ENCODE measurements around the gene WSCD2.

DNA sequence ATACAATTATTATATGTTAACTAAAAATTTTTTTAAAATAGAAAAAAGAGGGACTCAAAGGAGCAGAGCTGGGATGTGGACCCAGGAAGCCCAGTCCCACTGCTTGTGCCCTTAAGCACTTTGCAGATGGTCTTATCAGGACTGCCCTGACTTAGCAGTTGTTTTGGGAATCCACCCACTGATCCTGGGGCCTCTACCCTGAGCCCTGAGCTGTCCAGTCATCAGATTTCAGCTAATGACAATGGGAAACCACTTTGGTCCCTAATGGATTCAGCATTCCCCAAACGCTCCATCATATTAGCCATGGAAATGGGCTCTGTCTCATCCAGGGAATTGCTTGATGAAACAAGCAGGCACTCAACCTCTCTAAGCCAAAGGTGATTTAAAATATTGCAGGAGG lies 22.5 kb upstream of the WSCD2 start:
- no peak for TF ChIP-seq POLR2A (IDR thresholded peaks at IDR 0.05)
- TF ChIP-seq, protein P1, sequence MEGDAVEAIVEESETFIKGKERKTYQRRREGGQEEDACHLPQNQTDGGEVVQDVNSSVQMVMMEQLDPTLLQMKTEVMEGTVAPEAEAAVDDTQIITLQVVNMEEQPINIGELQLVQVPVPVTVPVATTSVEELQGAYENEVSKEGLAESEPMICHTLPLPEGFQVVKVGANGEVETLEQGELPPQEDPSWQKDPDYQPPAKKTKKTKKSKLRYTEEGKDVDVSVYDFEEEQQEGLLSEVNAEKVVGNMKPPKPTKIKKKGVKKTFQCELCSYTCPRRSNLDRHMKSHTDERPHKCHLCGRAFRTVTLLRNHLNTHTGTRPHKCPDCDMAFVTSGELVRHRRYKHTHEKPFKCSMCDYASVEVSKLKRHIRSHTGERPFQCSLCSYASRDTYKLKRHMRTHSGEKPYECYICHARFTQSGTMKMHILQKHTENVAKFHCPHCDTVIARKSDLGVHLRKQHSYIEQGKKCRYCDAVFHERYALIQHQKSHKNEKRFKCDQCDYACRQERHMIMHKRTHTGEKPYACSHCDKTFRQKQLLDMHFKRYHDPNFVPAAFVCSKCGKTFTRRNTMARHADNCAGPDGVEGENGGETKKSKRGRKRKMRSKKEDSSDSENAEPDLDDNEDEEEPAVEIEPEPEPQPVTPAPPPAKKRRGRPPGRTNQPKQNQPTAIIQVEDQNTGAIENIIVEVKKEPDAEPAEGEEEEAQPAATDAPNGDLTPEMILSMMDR (IDR thresholded peaks at IDR 0.05), result no peak

Data from body of pancreas (tissue), 4 donors.